ENCODE data around the gene NECTIN2. TPM values are rescaled to one million over a fixed set of nuclear protein-coding genes. Genes with fewer than 3 reads are reported as not detected.

NECTIN2 gene
- total RNA-seq, 2 experiments from 2014 or later, result 1.8 to 1.9 TPM

DNA sequence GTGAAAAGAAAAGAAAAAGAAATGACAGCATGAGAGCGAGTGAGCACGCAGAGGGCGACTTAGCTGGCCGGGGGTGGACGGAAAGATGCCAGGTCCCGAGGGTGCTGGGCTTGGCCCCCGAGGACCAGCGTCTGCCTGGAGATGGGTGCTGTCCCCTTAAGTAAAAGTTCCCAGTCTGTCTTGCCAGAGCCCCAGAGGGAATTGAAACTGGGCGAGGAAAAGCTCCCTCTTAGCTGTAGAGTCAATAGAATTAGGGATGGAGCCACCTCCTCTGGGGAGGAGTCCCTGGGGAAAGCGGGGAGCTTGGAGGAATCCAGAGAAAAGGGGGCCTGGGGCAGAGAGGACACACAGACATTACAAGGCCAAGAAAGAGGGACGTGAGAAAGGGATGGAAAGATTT is 23.9 kb upstream of the NECTIN2 start:
- Mint-ChIP-seq H3K27ac (no peak overlapping the region), H3K9me3 (no peaks in the 10 kb centered on the region), H3K27me3 (peaks cover 9% of the 10 kb centered on the region), H3K4me1 (ENCODE audit: low read depth) (no peaks in the 10 kb centered on the region), H3K4me3 (no peak overlapping the region), H3K36me3 (ENCODE audit: low read depth) (no peaks in the 10 kb centered on the region)
- CTCF ChIA-PET, result no interaction called here
- no peaks in the 10 kb centered on the region for H3K36me3 ChIP-seq (ENCODE audit: insufficient read depth, low read length)
- peaks cover 0 to 1% of the 10 kb centered on the region in 2 experiments for H3K27me3 ChIP-seq (ENCODE audit: control insufficient read depth in 1 of 2, insufficient read depth in 2 of 2, low read length in 2 of 2)
- no peak for ATAC-seq (ENCODE audit: poor library complexity)
- no peaks in the 10 kb centered on the region for H3K9me3 ChIP-seq (ENCODE audit: control insufficient read depth in 1 of 2, insufficient read depth in 1 of 2, low read length in 2 of 2)
- TF ChIP-seq, protein P1, sequence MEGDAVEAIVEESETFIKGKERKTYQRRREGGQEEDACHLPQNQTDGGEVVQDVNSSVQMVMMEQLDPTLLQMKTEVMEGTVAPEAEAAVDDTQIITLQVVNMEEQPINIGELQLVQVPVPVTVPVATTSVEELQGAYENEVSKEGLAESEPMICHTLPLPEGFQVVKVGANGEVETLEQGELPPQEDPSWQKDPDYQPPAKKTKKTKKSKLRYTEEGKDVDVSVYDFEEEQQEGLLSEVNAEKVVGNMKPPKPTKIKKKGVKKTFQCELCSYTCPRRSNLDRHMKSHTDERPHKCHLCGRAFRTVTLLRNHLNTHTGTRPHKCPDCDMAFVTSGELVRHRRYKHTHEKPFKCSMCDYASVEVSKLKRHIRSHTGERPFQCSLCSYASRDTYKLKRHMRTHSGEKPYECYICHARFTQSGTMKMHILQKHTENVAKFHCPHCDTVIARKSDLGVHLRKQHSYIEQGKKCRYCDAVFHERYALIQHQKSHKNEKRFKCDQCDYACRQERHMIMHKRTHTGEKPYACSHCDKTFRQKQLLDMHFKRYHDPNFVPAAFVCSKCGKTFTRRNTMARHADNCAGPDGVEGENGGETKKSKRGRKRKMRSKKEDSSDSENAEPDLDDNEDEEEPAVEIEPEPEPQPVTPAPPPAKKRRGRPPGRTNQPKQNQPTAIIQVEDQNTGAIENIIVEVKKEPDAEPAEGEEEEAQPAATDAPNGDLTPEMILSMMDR (IDR thresholded peaks at IDR 0.05), result no peak
- intact Hi-C loops (cut with DNase I, micrococcal nuclease), result no loop called here
- H3K4me3 ChIP-seq (ENCODE audit: low read length), result no peak overlapping the region
- no peaks in the 10 kb centered on the region for H3K4me1 ChIP-seq (ENCODE audit: insufficient read depth, low read length)
- POLR2A ChIA-PET, result no interaction called here
- H3K27ac ChIP-seq (ENCODE audit: low read depth in 1 of 2, low read length in 2 of 2), result no peak overlapping the region
- no peak for DNase-seq

GRCh38 chr19:44822670-44823372 is 23.3 kb upstream of the NECTIN2 start:
- H3K9me3 Mint-ChIP-seq, result no peaks in the 10 kb centered on the region
- no peaks in the 10 kb centered on the region for H3K4me1 Mint-ChIP-seq (ENCODE audit: low read depth)
- ChIA-PET CTCF (interaction anchor here (0.9 kb wide), 1 partner anchor 99 kb away, joined by 3 read pairs; no protein-coding TSS in a partner anchor), POLR2A (no interaction called here)
- DNase-seq (no peak), ATAC-seq (ENCODE audit: poor library complexity) (no peak)
- Histone ChIP-seq H3K9me3 (ENCODE audit: control insufficient read depth in 1 of 2, insufficient read depth in 1 of 2, low read length in 2 of 2) (no peaks in the 10 kb centered on the region), H3K27ac (ENCODE audit: low read depth in 1 of 2, low read length in 2 of 2) (no peak overlapping the region), H3K36me3 (ENCODE audit: insufficient read depth, low read length) (no peaks in the 10 kb centered on the region), H3K4me1 (ENCODE audit: insufficient read depth, low read length) (no peaks in the 10 kb centered on the region), H3K27me3 (ENCODE audit: control insufficient read depth in 1 of 2, insufficient read depth in 2 of 2, low read length in 2 of 2) (peaks cover 0 to 2% of the 10 kb centered on the region in 2 experiments), H3K4me3 (ENCODE audit: low read length) (no peak overlapping the region)
- H3K27me3 Mint-ChIP-seq, result peaks cover 9% of the 10 kb centered on the region
- H3K27ac Mint-ChIP-seq, result no peak overlapping the region
- H3K36me3 Mint-ChIP-seq (ENCODE audit: low read depth), result no peaks in the 10 kb centered on the region
- intact Hi-C loops (cut with DNase I, micrococcal nuclease), result no loop called here
- H3K4me3 Mint-ChIP-seq, result no peak overlapping the region
- TF ChIP-seq, protein P1 (IDR thresholded peaks at IDR 0.05), result no peak

DNA sequence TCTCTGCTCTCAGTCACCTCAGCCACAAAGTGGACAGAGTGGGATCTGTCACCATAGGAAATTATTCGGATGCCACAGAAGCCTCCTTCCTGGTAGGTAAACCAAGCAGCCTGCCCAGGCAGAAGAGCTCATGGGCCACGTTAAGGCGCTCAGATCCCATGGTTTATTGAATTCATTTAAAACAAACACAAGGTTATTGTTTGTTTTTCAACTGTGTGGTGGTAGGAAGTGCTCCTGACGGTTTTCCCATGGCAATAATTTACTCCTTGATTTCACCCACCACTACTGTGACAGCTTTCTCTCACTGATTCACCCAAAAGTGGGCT is 22.8 kb upstream of the NECTIN2 start:
- Histone ChIP-seq H3K27ac (ENCODE audit: low read depth in 1 of 2, low read length in 2 of 2) (no peak overlapping the region), H3K36me3 (ENCODE audit: insufficient read depth, low read length) (no peaks in the 10 kb centered on the region), H3K4me1 (ENCODE audit: insufficient read depth, low read length) (no peaks in the 10 kb centered on the region), H3K27me3 (ENCODE audit: control insufficient read depth in 1 of 2, insufficient read depth in 2 of 2, low read length in 2 of 2) (peaks cover 0 to 2% of the 10 kb centered on the region in 2 experiments), H3K4me3 (ENCODE audit: low read length) (no peak overlapping the region), H3K9me3 (ENCODE audit: control insufficient read depth in 1 of 2, insufficient read depth in 1 of 2, low read length in 2 of 2) (no peaks in the 10 kb centered on the region)
- CTCF ChIA-PET, result interaction anchor here (0.6 to 0.9 kb wide), 2 partner anchors 34 to 99 kb away, joined by 3 read pairs; no protein-coding TSS in a partner anchor
- Mint-ChIP-seq H3K9me3 (no peaks in the 10 kb centered on the region), H3K27me3 (peaks cover 4% of the 10 kb centered on the region), H3K4me1 (ENCODE audit: low read depth) (no peaks in the 10 kb centered on the region), H3K4me3 (no peak overlapping the region), H3K27ac (no peak overlapping the region), H3K36me3 (ENCODE audit: low read depth) (no peaks in the 10 kb centered on the region)
- intact Hi-C loops (cut with DNase I, micrococcal nuclease), result no loop called here
- DNase-seq (no peak), ATAC-seq (ENCODE audit: poor library complexity) (no peak)
- POLR2A ChIA-PET, result no interaction called here
- TF ChIP-seq, protein P1 (IDR thresholded peaks at IDR 0.05), result no peak

All from CD4-positive, alpha-beta T cell (primary cell).